ENCODE measurements around the gene VWA8.

DNA sequence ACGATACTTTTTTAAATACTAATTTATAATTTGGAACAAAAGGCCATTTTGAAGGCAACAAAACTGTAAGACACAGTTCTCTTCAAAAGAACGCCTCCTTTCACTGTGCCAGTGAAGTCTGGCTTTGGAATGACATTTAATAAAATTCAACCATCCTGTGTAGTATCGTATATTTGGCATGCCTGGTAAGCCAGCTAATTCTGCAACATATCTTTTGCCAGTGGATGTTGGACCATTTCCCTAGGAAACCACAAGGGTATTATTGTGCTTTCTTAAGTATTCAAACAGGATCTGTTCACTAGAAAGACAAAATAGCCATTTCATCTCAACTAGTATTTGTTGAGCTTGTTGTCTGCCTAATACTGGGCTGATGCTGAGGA, 391.9 kb downstream of the VWA8 start:
- no peak for TF ChIP-seq POLR2AphosphoS5 (IDR thresholded peaks at IDR 0.05; ENCODE audit: insufficient read depth in 1 of 2, low read depth in 1 of 2)
- TF ChIP-seq, protein P1, sequence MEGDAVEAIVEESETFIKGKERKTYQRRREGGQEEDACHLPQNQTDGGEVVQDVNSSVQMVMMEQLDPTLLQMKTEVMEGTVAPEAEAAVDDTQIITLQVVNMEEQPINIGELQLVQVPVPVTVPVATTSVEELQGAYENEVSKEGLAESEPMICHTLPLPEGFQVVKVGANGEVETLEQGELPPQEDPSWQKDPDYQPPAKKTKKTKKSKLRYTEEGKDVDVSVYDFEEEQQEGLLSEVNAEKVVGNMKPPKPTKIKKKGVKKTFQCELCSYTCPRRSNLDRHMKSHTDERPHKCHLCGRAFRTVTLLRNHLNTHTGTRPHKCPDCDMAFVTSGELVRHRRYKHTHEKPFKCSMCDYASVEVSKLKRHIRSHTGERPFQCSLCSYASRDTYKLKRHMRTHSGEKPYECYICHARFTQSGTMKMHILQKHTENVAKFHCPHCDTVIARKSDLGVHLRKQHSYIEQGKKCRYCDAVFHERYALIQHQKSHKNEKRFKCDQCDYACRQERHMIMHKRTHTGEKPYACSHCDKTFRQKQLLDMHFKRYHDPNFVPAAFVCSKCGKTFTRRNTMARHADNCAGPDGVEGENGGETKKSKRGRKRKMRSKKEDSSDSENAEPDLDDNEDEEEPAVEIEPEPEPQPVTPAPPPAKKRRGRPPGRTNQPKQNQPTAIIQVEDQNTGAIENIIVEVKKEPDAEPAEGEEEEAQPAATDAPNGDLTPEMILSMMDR (IDR thresholded peaks at IDR 0.05): no peak
- TF ChIP-seq POLR2A (IDR thresholded peaks at IDR 0.05): no peak
